Fibroblast of pulmonary artery (primary cell): Measurements from ENCODE around the gene PTOV1.
A peak's percentile ranks its signal among the peaks of the same experiment; 100 is the strongest.
"Not testable (repeated sequence)": the region's sequence is repeated elsewhere in the genome, so short reads cannot be mapped to it uniquely, and the experiment has no call there.

ENCODE experiments used
- DNase-seq: peaks from one replicate; pipeline ENCODE4 v3.0.0-alpha.2; 2010; ENCODE audit warnings: low read depth
- H3K4me3 ChIP-seq: replicated peaks from 2 replicates; pipeline ENCODE4 v1.5.1; 2011; ENCODE audit warnings: low read depth, mild to moderate bottlenecking, control low read depth, low read length, moderate library complexity
- TF ChIP-seq, protein P1 (sequence below): IDR thresholded peaks from 2 replicates; pipeline ENCODE4 v1.5.1; 2011; ENCODE audit warnings: mild to moderate bottlenecking, control low read depth, low read length, inconsistent platforms; ENCODE audit errors: missing control alignments

PTOV1 gene

DNA sequence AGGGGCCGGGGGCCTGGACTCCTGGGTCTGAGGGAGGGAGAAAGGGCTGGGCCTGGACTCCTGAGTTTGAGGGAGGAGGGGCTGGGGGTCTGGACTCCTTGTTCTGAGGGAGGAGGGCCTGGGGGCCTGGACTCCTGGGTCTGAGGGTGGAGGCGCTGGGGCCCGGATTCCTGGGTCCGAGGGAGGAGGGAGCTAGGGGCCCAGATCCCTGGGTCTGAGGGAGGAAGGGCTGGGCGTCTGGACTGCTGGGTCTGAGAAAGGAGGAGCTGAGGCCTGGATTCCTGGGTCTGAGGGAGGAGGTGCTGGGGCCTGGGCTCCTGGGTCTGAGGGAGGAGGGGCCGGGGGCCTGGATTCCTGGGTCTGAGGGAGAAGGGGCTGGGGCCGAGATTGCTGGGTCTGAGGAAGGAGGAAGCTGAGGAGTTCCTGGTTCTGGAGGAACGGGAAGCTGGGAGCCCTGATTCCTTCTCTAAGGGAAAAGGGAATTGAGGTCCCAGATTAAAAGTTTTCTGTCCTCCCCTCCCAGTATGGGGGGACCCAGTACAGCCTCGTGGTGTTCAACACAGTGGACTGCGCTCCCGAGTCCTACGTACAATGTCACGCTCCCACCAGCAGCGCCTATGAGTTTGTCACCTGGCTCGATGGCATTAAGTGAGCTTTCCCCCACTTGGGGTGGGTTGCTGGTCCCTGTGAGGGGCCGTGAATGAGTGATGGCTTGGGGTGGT is 32.1 kb upstream of the PTOV1 start:
- H3K4me3 ChIP-seq, result peak overlapping the region; percentile 99
- TF ChIP-seq, protein P1, sequence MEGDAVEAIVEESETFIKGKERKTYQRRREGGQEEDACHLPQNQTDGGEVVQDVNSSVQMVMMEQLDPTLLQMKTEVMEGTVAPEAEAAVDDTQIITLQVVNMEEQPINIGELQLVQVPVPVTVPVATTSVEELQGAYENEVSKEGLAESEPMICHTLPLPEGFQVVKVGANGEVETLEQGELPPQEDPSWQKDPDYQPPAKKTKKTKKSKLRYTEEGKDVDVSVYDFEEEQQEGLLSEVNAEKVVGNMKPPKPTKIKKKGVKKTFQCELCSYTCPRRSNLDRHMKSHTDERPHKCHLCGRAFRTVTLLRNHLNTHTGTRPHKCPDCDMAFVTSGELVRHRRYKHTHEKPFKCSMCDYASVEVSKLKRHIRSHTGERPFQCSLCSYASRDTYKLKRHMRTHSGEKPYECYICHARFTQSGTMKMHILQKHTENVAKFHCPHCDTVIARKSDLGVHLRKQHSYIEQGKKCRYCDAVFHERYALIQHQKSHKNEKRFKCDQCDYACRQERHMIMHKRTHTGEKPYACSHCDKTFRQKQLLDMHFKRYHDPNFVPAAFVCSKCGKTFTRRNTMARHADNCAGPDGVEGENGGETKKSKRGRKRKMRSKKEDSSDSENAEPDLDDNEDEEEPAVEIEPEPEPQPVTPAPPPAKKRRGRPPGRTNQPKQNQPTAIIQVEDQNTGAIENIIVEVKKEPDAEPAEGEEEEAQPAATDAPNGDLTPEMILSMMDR, result no peak
- DNase-seq, result no peak

DNA sequence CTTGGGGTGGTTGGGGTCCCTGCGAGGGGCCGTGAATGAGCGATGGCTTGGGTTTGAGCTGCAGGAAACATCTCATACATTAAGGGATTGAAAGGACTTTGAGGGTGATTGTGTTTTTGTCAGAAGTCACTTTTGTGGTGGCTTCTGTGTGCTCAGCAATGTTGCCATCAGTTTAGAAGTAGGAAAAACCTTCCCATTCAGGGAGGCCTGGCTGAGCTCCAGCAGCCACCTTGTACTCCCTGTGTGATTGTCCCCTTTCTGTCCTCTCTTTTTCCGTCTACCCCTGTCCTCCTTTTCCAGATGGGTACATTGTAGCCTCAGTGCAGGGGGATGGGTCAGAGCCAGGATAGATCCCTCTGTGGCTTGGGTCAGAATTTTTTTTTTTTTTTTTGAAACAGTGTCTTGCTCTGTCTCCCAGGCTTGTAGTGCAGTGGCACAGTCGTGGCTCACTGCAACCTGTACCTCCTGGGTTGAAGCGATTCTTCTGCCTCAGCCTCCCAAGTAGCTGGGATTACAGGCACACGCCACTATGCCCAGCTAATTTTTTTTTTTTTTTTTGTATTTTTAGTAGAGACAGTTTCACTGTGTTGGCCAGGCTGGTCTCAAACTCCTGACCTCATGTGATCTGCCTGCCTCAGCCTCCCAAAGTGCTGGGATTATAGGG is 31.4 kb upstream of the PTOV1 start:
- DNase-seq, result not testable (repeated sequence)
- H3K4me3 ChIP-seq, result peak overlapping the region; percentile 99

DNA sequence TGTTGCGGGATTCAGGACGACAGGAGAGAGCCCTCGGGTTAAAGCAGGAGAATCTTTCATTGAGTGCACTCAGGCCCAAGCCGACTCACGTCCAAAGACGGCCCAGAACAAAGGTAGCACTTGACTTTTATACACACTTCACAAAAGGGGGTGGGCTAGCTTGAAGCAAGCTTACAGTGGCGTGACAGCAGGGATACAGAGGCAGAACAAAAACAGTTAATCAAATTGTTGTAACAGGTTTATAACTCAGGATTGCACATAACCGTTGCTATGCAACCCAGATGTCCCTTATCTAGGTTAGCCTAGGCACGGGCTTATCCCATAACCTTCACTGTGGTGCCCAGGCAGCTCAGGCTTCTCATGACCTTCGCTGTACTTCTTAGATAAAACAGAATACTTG is 30.8 kb upstream of the PTOV1 start:
- DNase-seq, result peak; percentile 67
- TF ChIP-seq, protein P1, result no peak
- no peak overlapping the region for H3K4me3 ChIP-seq

DNA sequence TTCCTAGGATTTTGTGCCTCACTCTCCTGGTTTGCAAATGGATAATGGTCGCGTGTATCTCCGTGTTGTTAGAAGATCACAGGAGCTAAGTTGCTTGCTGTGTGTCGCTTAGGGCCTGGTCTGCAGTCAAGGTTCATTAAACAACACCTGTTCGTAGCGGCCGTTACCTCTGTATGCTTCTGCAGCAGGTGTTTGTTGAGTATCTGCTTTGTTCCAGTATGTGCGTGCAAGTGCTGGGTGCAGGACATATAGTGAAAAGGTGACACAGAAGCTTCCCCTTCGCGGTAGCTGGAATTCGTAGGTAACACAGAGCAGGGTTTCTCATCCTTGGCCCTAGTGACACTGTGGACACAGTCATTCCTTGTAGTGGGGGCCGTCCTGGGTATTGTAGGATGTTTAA is 27.5 kb upstream of the PTOV1 start:
- TF ChIP-seq, protein P1, result no peak
- DNase-seq, result no peak
- H3K4me3 ChIP-seq, result no peak overlapping the region

DNA sequence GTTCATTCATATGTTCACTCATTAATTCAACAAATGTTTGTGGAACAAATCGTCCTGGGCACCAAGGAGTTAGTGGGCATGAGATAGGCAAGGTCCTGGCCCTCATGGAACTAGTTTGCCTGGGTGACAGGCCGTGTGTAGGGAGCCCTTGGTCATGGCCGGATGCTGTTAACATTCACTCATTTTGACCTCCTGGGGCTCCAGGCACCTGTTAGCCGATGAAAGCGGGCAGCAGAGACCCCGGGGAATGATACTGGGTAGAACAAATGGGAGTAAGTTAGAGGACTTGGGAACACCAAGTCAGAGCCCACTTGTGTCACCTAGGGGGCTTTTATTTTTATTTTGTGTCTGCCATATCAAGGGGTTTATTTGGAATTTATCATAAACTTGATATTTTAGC is 26.3 kb upstream of the PTOV1 start:
- no peak for DNase-seq
- H3K4me3 ChIP-seq, result no peak overlapping the region
- TF ChIP-seq, protein P1, result no peak

DNA sequence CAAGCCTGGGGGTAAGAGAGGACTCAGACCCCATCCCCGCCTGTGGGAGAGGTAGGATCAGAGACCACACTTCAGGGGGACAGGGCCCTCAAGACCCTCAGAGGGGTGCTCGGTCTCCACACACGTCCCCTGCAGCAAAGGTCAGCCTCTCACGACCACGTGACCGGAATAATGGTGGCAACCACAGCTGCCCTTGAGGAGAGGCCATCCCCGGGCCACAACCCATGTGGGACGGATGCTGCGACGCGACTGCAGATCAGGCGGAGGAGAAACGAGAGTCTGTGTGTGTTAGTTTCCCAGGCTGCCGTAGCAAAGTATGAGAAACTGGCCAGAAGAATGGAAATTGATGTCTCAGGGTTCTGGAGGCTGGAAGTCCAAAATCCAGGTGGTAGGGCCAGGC is 23.9 kb upstream of the PTOV1 start:
- TF ChIP-seq, protein P1, result no peak
- DNase-seq, result no peak
- no peak overlapping the region for H3K4me3 ChIP-seq

DNA sequence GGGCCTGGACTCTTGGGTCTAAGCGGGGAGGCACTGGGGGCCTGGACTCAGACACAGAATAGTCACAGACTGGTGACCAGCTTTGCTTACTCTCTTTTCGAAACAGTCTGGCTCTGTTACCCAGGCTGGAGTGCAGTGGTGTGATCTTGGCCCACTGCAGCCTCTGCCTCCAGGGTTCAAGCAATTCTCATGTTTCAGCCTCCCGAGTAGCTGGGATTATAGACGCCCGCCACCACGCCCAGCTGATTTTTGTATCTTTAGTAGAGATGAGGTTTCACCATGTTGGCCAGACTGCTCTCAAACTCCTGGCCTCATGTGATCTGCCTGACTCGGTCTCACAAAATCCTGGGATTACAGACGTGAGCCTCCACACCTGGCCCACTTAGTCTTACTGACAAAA is 21.8 kb upstream of the PTOV1 start:
- no peak for DNase-seq
- TF ChIP-seq, protein P1, result no peak
- H3K4me3 ChIP-seq, result no peak overlapping the region
